Fibroblast of skin of right biceps (primary cell): ENCODE measurements around the gene CC2D1B.

Experiments
- DNase-seq: peaks from one replicate; pipeline ENCODE4 v3.0.0-alpha.2; 2013

The CC2D1B gene

DNA sequence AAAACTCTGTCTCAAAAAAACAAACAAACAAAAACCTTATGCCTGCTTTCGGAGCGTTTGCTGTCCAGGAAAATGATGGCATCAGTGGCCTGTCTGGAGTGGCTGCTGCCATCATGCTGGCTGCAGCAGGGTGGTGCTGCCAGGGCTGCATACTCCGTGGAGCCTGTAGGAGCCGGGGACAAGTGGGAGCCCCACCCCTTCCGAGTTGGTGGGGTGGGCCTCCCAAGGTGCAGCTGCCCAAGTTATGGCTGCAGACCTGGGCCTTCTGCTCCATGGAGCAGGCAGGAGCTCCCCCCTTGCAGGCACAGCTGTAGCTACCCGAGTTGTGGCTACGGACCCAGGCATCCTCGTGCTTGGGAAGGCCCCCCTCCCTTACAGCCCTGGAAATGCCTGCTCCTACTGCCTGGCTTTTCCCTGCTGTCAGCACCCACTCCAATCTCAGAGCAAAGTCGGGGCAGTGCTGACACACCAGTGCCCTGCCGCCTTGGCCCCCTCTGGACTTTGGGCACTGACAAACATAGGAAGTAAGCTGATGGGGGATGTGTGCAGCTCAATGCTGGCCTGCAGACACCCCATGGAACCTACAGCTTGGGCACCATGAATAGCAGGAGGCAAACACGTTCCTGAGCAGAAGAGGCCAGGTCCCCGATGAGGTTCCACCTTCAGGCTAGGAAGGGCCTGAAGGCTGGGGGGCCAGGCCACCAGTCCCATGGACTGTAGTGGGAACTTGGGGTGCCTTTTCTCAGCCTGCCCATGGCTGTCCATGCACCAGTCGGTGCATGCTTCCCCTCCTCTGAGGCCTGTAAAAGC, 60.4 kb downstream of the CC2D1B start:
- no peak for DNase-seq
